ENCODE data around the gene SLC1A4.
"Not testable (repeated sequence)": the region's sequence is repeated elsewhere in the genome, so short reads cannot be mapped to it uniquely, and the experiment has no call there.

The SLC1A4 gene

DNA sequence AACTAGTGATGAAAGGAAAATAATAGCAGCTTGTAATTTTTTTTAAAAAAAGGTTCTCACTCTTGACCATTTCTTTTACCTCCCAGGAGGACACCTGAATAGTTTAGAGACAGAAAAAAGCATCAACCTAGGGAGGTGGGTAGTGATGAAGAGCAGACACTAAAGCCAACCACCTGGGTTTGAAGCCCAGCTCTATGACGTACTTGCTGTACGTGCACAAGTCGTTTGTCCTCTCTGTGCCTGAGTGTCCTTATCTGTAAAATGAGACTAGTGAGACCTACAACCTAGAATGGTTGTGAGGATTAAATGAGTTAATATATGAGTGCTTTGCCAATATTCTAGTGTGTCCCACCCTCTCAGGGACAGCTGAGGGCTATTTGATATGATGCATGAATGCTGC is 5.8 kb downstream of the SLC1A4 start:
- DNase-seq = no peak

DNA sequence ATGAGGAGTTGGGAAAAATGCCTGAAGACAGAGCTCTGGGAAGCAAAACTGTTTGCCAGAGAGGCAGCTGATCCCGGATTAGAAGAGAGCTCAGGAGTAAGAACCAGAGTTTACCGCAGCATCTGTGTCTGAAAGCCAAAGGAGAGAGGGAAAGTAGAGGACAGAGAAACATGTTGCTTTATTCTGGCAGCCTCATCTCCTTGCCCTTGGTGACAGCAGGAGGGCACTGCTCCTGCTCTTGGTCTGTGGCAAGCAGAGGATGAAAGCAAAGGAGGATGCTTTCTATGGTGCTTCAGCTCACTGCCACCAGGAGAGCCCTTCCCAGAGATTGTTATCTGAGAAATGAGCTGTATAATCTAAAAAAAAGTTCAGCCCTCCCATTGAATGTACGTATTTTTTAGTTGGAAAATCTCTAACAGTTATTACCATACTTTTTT is 7.7 kb downstream of the SLC1A4 start:
- DNase-seq = no peak

DNA sequence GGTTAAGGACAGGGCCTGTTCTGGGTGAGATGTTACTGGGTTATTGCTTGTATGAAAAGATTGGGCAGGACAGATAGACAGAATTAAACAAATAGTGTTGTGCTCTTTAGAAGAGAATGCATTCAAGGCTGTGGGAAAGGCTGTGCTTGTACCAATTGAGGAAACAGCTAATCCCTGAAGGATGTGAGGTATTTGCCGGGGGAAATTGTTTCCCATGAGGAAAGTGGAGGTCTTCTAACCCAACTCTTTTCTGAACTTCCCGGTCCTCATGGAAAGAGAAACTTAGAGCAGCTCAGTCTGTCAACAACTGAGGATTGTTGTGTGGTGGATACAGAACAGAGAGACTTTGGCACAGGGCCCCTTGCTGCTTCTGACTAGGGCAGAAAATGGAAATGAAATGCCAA is 9.5 kb downstream of the SLC1A4 start:
- no peak for DNase-seq

DNA sequence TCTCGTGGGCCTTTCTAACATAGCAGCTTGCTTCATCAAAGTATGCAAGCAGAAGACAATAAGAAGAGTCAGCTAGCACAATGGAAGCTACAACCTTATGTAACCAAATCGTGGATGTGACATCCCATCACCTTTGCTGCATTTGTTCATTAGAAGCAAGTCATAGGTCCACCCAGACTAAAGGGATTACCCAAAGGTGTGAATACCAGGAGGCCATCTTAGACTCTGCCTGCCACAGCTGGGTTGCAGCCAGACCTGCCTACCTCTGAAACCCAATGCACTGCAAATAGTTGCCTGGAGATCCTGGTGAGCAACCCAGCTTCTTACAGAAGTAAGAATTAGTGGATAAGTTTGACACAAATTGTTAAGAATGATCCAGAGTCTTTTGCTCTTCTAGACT is 10.6 kb downstream of the SLC1A4 start:
- no peak for DNase-seq

DNA sequence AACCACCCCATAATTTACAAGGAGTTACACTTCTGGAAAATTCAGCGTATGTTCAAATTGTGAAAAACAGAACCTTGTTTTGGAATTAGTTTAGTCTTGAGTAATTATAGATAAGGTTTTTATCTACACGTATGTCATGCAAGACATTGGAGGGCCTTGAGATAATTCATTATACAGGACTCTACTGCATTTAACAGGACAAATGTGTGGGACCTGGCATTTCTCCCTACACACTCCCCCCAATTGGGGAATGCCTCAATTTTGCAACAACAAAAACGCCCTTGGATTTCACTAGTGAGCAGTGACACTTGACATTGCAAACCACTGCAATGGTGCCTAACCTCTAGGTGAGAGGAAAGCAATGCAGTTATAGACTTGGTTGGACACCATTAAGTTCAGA is 11.4 kb downstream of the SLC1A4 start:
- DNase-seq = no peak

DNA sequence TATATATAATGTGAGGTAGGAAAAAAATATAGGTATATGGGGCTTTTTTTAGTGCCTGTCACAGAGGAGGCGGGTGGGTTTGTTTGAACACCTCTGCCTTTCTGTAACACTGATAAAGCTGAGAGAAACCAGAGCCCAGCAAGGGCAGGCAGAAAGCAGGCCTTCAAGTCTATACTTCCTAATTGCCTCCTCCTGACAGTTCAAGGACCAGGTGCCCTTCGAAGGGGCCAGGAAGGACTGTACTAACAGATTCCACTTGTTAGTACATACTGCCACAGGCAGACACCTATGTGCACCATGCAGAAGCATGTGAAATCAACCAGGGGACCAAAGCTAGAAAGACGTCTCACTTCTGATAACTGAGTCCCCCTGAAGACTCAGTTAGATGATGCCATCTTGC is 13.8 kb downstream of the SLC1A4 start:
- no peak for DNase-seq

DNA sequence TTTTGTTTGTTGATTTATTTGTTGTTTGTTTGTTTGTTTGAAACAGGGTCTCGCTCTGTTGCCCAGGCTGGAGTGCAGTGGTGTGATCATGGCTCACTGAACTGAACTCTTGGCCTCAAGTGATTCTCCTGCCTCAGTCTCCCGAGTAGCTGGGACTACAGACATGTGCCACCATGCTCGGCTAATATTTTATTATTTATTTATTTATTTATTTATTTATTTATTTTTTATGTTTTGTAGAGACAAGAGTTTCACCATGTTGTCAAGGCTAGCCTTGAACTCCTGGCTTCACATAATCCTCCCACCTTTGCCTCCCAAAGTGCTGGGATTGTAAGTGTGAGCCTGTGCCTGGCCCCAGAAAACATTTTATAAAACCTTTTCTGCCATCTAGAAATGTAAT is 15.0 kb downstream of the SLC1A4 start:
- not testable (repeated sequence) for DNase-seq

DNA sequence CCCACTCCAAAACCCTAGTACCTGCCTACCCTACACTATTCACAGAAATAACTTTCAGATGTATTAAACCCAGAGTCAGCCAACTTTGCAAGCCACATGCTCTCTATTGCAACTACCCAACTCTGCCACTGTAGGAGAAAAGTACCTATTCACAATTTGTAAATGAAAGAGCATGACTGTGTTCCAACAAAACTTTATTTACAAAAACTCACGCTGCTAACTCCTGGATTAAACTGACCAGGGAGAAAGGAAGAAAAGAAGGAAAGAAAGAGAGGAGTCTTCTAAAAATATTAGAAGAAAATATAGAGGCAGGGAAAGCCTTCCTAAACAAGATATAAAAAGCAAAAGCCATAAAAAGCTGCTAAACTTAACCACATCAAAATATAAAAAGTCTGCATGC is 24.6 kb downstream of the SLC1A4 start:
- no peak for DNase-seq

DNA sequence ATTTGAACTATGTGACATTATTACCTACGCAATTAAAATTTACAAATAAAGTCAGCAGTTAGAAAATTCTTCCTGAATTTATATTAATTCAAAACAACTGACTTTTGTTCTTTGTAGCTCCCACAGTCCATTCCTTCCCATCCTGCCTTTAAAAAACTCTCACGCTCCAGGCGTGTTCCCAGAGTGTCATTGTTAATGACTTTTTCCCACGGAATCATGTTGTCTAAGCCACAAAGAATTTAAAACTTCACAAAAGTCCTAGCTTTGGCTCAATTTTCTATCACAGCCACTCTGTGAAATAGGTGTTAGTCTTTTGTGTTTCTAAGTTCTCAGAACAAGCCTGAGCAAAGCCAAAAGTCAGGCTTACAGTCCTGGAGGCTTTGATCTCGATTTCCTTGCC is 26.5 kb downstream of the SLC1A4 start:
- no peak for DNase-seq

DNA sequence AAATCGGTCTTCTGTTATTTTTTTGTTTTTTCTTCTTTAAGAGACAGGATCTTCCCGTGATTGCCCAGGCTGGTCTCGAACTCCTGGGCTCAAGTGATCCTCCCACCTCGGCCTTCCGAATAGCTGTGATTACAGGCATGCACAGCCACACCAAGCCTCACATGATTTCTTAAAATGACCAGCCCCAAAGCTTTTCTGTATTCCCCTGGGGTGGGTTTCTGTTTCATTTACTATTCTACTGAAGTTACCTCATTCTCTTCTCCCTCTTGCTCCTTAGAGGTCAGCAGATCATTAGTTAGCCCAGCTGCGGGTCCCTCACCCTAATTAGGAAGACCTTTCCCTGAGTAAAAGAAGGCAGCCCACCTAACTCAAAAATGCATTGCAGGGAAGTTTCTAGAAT is 27.6 kb downstream of the SLC1A4 start:
- DNase-seq = no peak

DNA sequence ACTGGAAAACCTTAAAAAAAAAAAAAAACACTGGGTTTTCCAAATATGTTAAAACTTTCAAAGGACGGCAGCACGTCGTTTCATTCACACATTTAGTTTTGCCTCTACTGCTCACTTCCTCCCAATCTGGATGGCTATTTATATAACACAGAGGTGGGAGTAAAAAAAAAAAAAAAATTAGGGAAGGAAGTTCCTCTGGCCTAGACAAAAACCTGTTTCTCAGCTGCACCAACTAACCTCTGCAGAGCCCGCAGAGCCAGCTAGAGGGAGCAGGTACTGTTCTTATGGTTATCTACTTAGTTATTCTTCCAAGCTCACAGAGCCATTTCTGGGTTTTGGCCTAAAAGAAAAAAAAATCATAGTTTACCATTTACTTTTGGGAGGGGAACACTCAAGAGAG is 28.1 kb downstream of the SLC1A4 start:
- DNase-seq = peak; percentile 12 to 43

DNA sequence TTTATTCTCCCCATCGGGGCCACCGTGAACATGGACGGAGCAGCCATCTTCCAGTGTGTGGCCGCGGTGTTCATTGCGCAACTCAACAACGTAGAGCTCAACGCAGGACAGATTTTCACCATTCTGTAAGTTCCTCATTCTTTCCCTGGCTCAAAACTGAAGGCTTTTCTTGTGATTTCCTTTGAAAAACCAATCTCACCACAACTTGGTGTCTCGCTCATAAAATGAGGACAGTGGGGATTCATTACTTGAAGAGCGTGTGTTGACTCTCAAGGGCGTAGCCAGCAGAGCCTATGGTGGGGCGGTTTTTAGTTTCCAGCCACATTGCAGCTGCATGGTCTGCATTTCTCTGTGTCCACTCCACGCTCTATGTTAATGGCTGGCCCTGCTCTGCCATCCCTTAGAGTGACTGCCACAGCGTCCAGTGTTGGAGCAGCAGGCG is 29.0 kb downstream of the SLC1A4 start:
- peak; percentile 8 to 45 for DNase-seq

DNA sequence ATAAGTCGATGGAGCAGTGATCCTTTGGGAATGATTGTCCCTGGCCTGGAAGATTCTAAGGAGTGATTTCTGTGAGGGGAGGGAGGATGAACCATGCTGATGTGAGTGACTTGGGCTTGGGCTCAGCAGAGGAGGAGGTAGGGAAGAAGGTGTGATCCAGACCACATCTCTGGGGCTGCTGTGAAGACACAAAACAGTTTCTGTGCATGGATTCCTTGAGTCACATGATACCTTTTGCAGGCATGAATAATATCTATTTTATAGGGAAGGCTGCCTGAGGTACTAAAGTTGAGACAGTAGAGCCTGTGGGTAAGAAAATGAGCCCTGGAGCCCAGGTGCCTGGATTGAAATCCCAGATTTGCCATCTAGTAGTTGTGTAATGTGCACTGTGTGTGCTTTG is 29.8 kb downstream of the SLC1A4 start:
- DNase-seq = no peak

DNA sequence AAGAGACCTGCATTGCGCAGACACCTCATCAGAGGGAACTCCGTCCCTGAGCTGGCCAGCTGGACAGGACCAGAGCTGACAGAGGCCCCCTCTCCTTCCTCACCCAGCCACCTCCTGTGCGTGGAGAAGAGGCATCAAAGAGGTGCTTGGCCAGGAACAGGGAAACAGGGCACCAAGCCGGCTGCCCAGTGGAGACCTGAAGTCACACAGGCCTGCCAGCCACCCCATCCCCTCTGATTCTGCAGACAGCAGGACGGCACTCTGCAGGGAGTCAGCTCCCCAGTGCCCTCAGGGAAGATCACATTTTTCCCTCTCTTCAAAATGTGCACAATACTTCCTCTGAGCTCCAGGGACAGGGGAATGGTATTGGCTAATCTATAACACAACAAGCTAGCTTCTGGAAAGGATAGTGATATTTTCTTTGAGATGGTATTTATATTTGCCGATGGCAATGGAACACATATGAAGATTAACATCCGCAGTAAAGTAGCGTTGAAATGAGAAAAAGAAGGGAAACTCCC is 30.5 kb downstream of the SLC1A4 start:
- DNase-seq = no peak

DNA sequence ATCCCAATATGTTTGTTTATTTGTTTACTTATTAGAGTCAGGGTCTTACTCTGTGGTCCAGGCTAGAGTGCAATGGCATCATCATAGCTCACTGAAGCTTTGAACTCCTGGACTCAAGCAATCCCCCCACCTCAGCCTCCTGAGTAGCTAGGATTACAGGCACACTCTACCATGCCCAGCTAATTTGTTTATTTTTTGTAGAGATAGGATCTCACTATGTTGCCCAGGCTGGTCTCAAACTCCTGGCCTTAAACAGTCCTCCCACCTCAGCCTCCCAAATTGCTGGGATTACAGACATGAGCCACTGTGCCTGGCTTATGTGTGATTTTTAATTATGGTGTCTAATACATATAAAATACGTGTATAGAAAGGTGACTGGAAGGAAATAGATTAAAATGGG is 31.1 kb downstream of the SLC1A4 start:
- DNase-seq = not testable (repeated sequence)

DNA sequence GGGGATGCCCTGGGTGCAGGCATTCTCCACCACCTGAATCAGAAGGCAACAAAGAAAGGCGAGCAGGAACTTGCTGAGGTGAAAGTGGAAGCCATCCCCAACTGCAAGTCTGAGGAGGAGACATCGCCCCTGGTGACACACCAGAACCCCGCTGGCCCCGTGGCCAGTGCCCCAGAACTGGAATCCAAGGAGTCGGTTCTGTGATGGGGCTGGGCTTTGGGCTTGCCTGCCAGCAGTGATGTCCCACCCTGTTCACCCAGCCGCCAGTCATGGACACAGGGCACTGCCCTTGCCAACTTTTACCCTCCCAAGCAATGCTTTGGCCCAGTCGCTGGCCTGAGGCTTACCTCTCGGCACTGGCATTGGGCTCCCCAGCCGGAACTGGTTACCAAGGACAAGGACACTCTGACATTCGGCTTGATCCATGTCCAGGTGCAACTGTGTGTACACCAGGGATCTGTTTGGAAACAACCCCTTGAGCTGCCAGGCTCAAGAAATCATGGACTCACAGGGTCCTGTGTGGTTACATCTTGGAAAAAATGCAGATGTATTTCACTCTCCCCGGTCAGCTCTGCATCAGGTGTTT is 31.8 kb downstream of the SLC1A4 start:
- no peak for DNase-seq

DNA sequence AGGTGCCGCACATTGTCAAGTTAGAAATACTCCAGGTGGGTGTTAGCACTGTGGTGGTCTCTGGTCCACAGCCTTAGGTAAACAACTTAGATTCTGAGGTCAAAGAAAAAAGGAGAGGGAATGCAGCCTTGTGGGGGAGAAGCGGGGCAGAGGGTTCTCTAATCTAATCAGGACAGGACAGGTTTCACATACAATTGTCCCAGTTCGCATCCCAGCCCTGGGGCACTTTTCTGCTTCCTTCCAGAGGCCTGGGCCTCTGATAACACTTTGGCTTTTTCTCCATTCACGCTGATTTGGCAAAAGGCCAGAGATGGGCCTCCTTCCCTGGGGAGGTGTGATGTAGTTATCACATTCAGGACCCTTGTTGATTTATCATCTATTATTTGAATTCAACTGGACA is 32.5 kb downstream of the SLC1A4 start:
- no peak for DNase-seq

DNA sequence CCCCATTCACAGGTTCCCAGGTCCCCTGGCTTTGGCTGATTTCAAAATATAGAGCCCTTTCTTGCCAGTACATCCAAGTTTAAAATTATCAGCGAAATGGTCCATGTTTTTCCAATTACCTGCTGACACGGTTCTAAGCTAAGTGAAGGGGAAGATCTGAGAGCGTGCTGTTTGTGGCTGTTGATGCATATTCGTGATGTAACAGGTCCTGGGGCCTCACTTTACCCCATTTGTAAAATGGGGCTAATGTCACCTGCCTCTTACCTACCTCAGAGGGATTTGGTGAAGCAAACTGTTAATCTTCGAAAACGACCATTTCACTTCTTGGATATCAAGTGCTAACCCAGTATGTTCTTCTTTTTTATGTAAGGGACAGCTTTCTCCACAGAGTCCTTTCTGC is 33.0 kb downstream of the SLC1A4 start:
- DNase-seq = no peak

DNA sequence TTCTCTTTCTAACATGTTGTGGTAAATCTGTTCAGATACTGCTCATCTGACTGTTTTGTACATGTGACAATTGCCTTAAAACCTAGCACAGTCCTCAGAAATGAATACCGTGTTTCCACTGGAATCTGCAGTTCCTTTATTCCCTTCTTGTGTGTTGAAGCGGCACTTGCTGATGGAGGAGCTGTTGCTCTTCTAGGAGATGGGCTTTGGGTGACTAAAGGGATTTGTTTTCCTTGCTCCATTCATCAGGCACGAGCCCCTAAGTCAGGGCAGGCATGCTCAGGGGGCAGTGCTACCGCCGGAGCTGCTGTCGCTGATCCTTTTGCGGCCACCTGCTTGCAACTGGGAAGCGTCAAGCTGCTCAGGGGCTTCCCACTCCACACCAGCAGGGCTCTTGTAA is 34.5 kb downstream of the SLC1A4 start:
- DNase-seq = no peak

DNA sequence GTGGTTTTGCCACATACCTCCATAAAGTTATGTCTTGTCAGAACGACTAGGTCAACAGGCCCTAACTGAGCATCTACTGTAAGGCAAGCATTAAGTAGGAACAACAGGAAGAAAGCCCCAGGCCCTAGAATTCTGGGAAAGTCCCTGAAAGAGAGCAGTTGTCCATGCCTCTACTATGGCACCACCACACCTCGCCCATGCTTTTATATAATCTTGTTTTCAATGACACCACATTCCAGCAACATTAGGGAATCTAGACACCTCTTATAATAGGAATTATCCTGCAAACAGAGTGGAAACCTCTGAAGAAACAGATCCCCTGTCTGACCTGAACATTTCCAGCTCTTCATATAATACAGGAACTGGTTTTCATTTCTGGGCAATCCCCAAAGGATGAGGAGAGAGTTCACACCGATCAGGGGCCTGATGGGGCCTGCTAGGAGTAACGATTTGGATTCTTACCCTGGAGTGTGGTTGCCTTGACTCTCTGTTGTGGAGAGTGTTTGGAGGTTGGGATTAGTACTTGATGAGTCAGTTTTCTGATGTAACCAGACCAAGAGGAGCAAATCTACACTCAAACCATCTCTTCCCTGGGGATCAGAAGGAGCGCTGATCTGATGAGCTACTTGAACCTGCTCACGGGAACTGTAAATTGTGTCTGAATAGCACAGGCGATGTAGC is 35.1 kb downstream of the SLC1A4 start:
- DNase-seq = no peak

DNA sequence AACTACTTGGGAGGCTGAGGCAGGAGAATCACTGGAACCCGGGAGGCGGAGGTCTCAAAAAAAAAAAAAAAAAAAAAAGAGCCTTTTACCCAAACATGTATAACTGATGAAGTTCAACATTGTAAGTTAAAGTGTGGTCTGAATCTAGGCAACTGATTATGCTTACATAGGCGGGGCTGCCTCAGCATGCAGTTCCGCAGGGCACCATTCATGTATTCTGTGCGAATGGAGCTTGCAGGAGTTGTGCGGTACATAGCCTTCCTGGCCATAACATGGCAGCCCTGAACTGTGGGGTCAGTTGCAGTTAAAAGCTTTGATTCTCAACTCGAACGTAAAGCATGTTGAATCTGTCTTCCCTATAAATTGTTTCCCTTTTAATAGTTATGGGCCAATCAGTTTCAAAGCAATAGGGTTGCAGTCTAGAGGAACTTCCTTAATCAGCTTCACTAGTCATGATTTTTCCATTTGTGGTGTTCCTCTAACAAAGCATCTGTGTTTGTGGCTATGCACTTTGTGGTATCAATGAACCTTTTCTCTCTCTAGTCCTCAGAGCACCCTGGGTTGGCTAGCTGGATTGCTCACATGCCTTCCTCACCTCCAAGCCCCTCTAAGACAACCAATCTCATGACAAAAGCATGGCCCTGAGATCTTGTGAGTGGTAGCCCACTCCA is 36.4 kb downstream of the SLC1A4 start:
- no peak for DNase-seq

DNA sequence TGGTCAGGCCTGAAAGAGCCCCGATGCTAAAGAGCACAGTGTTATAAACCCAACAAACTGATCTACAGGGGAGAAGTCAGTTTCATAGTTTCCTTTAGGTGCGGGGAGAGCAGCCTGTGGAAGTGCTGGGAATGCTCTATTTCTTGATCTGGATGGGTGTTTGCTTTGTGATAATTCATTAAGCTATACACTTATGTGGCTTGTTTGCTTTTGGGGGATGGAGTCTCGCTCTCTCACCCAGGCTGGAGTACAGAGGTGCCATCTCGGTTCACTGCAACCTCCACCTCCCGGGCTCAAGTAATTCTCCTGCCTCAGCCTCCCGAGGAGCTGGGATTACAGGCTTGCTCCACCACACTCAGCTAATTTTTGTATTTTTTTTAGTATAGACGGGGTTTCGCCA is 37.0 kb downstream of the SLC1A4 start:
- DNase-seq = no peak

DNA sequence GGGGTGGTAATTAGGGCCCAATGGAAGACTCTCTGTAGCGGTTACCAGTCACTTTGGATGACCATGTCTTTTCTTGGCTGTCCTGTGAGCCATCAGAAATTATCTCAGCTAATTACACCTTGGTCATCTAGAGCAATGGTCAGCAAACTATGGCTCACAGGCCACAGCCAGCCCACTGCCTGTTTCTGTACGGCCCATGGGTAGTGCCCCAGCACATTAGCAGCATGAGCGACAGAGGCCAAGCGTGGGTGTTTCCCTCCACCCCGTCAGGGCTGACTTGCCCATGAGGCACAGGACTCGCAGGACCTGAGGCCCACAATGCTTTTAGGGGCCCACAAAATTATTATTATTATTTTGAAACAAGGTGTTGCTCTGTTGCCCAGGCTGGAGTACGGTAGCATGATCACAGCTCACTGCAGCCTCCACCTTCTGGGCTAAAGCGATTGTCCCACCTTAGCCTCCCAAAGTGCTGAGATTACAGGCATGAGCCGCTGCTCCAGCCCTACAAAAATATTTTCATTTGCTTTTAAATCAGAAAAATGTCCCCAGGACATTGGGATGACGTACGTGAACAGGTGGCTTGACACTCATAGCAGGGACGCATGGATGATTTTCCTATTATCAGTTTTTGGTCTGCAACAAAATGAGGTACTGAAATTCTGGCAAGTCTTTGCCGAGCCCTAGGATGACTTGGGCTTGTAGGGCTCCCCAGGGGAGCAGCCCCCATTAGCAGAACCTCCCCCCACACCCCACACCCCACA is 37.7 kb downstream of the SLC1A4 start:
- peak in 1 of 2 donors; percentile 43 for DNase-seq
